Natural killer cell treated with Interleukin-12 subunit alpha and Interleukin-12 subunit beta and Interleukin-15 and Interleukin-18, amount 100 ng/mL, for 72 hours (primary cell): ENCODE data around the gene HSD3B2. TPM values are rescaled to one million over a fixed set of nuclear protein-coding genes. Genes with fewer than 3 reads are reported as not detected.

Experiments used
- total RNA-seq, 2 donors: library from RNA; stranded (reverse); gene quantifications; one replicate each; pipeline ENCODE4 v1.2.3, GENCODE V29; 2022

Gene HSD3B2
- total RNA-seq, 2 donors from 2014 or later = not detected

Other genes starting within 250 kb of the HSD3B2 start
- gene HAO2, start 46.4 kb upstream of the HSD3B2 start, total RNA-seq = not detected
- gene HSD3B1, start 92.1 kb downstream of the HSD3B2 start, total RNA-seq = not detected
- gene ZNF697, start 233.1 kb downstream of the HSD3B2 start, total RNA-seq = under 1 TPM; 0.14 to 0.17 TPM